Psoas muscle (tissue), 8 donors: ENCODE measurements around the gene SCUBE1. TPM values are rescaled to one million over a fixed set of nuclear protein-coding genes. Genes with fewer than 3 reads are reported as not detected.

Experiments used
- ATAC-seq, 4 donors: fragments of 200-7000 bp; cut with Tn5 transposase; one replicate each; pipeline ENCODE4 v1.9.1; 2020; ENCODE audit warnings: moderate library complexity in 3 of 4, mild to moderate bottlenecking in 2 of 4
- DNase-seq, 2 donors: peaks; one replicate each; pipeline ENCODE4 v3.0.0-alpha.2; 2020
- H3K27ac ChIP-seq: fragments of 200-600 bp; one replicate; pipeline ENCODE4 v1.8.0; 2022
- H3K27me3 ChIP-seq, 3 donors: fragments of 200-600 bp in 1 of 3; one replicate each; pipeline versions ENCODE4 v1.6.1 to v1.8.0; 2013 to 2022; ENCODE audit warnings: low read length in 2 of 3, mild to moderate bottlenecking in 2 of 3, moderate library complexity in 1 of 3; ENCODE audit not compliant: insufficient read depth in 3 of 3
- H3K36me3 ChIP-seq, 2 donors: fragments of 200-600 bp in 1 of 2; one replicate each; pipeline versions ENCODE4 v1.6.1 to v1.8.0; 2013 to 2022; ENCODE audit warnings: low read depth in 1 of 2, mild to moderate bottlenecking in 1 of 2, moderate library complexity in 1 of 2; ENCODE audit not compliant: insufficient read depth in 1 of 2
- H3K4me1 ChIP-seq: fragments of 200-600 bp; one replicate; pipeline ENCODE4 v1.8.0; 2022
- H3K4me3 ChIP-seq: fragments of 200-600 bp; one replicate; pipeline ENCODE4 v1.8.0; 2022; ENCODE audit warnings: mild to moderate bottlenecking
- H3K9me3 ChIP-seq: fragments of 200-600 bp; one replicate; pipeline ENCODE4 v1.8.0; 2022
- CTCF ChIP-seq: fragments of 200-600 bp; IDR thresholded peaks from one replicate; pipeline ENCODE4 v1.8.0; 2022; ENCODE audit warnings: antibody characterized with exemption
- WGBS, 3 donors: extraction: QIAGEN DNeasy Blood & Tissue Kit; methylation state at CpG; one replicate each; pipeline versions ENCODE4 v1.1.6 to v1.1.7; 2013; 5-methylcytosine and 5-hydroxymethylcytosine counted together
- intact Hi-C, 2 donors: fragments of 100-400 bp; cut with DNase I; formaldehyde crosslinking; loops; one replicate each; pipeline versions ENCODE4 v1.11.0 to v1.14.2; 2022
- polyA plus RNA-seq, 3 donors: library from polyadenylated mRNA; stranded (reverse); fragments of 200-250 nt; gene quantifications; one replicate each; pipeline ENCODE4 v1.2.3, GENCODE V29; 2013
- total RNA-seq, 4 donors: library from RNA; stranded (reverse); fragmentation: NEBNext Ultra II Directional in 2 of 4; extraction: Animal tissue kit (Norgen Biotek cat#: 25700) in 2 of 4; gene quantifications; one replicate each; pipeline versions ENCODE4 v1.2.1 to v1.2.4, GENCODE V29; 2021 to 2023
- donor health status: healthy with polysubstance abuse.
- donor health status: DM: no; HTN: no; CAD: no; lungs with moderate emphysema.
- donor health status: Bipolar disorder and iron deficiency.
- donor health status: healthy.
- donor health status: DM: yes; HTN: yes; CAD: no.
- donor health status: DM: no; HTN: no; CAD: no.
- donor health status: DM: no; HTN: no; CAD: no.
- donor health status: DM: yes; HTN: yes; CAD: no.

The SCUBE1 gene
- total and polyA plus RNA-seq, 7 donors, result 0.04 to 0.19 (median 0.08) TPM

GRCh38 chr22:43235445-43236409 lies 107.4 kb downstream of the SCUBE1 start:
- no peaks in the 10 kb centered on the region for H3K9me3 ChIP-seq
- no peak for ATAC-seq
- H3K36me3 ChIP-seq, result no peaks in the 10 kb centered on the region
- H3K27me3 ChIP-seq, result peaks cover 0 to 43% (median 6%) of the 10 kb centered on the region in 3 donors
- no peak for TF ChIP-seq CTCF
- no peak for DNase-seq
- intact Hi-C loops, result no loop called here
- no peak overlapping the region for H3K27ac ChIP-seq
- H3K4me3 ChIP-seq, result no peak overlapping the region
- 73 to 79% (median 73%) methylated on average over 18 to 22 of the region's 22 CpGs for WGBS, 3 donors
- no peaks in the 10 kb centered on the region for H3K4me1 ChIP-seq

- intact Hi-C loops, result loop anchor here in 1 of 2 donors (5.0 kb wide), 1 partner anchor 153 kb away; no protein-coding TSS in a partner anchor
- ATAC-seq, result no peak
- H3K9me3 ChIP-seq, result no peaks in the 10 kb centered on the region
- WGBS, 3 donors, result 73 to 85% (median 81%) methylated on average over 9 of the region's 9 CpGs
- H3K4me3 ChIP-seq, result no peak overlapping the region
- H3K36me3 ChIP-seq, result no peaks in the 10 kb centered on the region
- TF ChIP-seq CTCF, result no peak
- no peak for DNase-seq
- no peak overlapping the region for H3K27ac ChIP-seq
- H3K4me1 ChIP-seq, result no peaks in the 10 kb centered on the region
- H3K27me3 ChIP-seq, result peaks cover 0 to 31% (median 6%) of the 10 kb centered on the region in 3 donors
Measured at GRCh38 chr22:43234264-43234988, 108.7 kb downstream of the SCUBE1 start.

GRCh38 chr22:43233529-43233928 lies 109.6 kb downstream of the SCUBE1 start:
- intact Hi-C loops, result loop anchor here in 1 of 2 donors (5.0 kb wide), 1 partner anchor 154 kb away; no protein-coding TSS in a partner anchor
- Histone ChIP-seq H3K4me1 (no peaks in the 10 kb centered on the region), H3K36me3 (no peaks in the 10 kb centered on the region), H3K27me3 (peaks cover 0 to 30% (median 10%) of the 10 kb centered on the region in 3 donors), H3K4me3 (no peak overlapping the region), H3K27ac (no peak overlapping the region), H3K9me3 (no peaks in the 10 kb centered on the region)
- no peak for TF ChIP-seq CTCF
- DNase-seq (no peak), ATAC-seq (no peak)
- WGBS, 3 donors, result 68 to 75% (median 73%) methylated on average over 6 of the region's 6 CpGs

- Histone ChIP-seq H3K9me3 (no peaks in the 10 kb centered on the region), H3K27me3 (peaks cover 0 to 22% (median 12%) of the 10 kb centered on the region in 3 donors), H3K4me3 (no peak overlapping the region), H3K36me3 (no peaks in the 10 kb centered on the region), H3K4me1 (no peaks in the 10 kb centered on the region), H3K27ac (no peak overlapping the region)
- WGBS, 3 donors, result 81 to 87% (median 83%) methylated on average over 8 of the region's 8 CpGs
- no peak for ATAC-seq
- no peak for DNase-seq
- intact Hi-C loops, result loop anchor here in 1 of 2 donors (5.0 kb wide), 1 partner anchor 155 kb away; no protein-coding TSS in a partner anchor
- TF ChIP-seq CTCF, result no peak
Measured at GRCh38 chr22:43232445-43232844, 110.7 kb downstream of the SCUBE1 start.
